Fibroblast of the aortic adventitia (primary cell): ENCODE data around the gene ACTL8. TPM values are rescaled to one million over a fixed set of nuclear protein-coding genes. Genes with fewer than 3 reads are reported as not detected.

Experiments
- DNase-seq: peaks from one replicate; pipeline ENCODE4 v3.0.0-alpha.2; 2010; ENCODE audit warnings: low read depth
- H3K4me3 ChIP-seq: 2 replicates; pipeline ENCODE4 v1.5.1; 2011; ENCODE audit warnings: low read depth, mild to moderate bottlenecking, control low read depth, low read length, moderate library complexity
- total RNA-seq: library from RNA; depleted of rRNA; stranded (reverse); fragments of >200 nt; gene quantifications from 2 replicates; pipeline ENCODE4 v1.2.3, GENCODE V29; 2012; ENCODE audit warnings: low replicate concordance
- TF ChIP-seq, protein P1 (sequence below): IDR thresholded peaks from 2 replicates; pipeline ENCODE4 v1.5.1; 2011; ENCODE audit warnings: mild to moderate bottlenecking, low read length, control low read depth, inconsistent platforms; ENCODE audit not compliant: insufficient read depth

Gene ACTL8, protein sequence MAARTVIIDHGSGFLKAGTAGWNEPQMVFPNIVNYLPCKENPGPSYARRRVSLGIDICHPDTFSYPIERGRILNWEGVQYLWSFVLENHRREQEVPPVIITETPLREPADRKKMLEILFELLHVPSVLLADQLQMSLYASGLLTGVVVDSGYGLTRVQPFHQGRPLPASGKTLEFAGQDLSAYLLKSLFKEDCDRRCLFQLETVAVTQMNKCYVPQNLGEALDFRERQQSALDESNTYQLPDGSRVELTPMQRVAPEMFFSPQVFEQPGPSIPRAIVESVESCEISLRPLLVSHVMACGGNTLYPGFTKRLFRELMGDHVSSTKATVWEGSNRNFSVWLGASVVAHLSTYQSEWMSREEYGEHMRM
- total RNA-seq, result not detected in 2 replicates

DNA sequence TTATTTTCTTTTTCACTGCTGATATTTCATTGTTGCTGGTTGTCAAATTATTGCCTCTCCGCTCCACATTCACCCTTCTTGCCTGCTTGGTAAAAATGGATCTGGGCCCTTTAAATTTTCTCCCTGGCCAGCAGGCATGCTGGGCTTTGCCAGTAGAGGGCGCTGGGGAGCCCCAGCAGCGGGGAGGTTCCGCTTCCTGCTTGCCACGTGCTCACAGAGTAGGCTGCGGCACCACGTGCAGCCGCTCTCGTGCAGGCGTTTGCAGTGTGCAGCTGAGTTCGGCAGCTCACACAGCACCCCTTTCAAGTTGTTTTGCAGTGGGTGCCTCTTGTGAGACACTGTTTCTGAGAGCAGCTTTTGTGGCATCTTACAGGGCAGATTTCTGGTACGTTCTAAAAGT is at the start of gene ACTL8:
Gene ACTL8, plus strand, starts transcription at position 214 of the 400 bp plus-strand sequence. CDS start 67,676 bp downstream, outside the sequence.
- no peak for DNase-seq
- TF ChIP-seq, protein P1, sequence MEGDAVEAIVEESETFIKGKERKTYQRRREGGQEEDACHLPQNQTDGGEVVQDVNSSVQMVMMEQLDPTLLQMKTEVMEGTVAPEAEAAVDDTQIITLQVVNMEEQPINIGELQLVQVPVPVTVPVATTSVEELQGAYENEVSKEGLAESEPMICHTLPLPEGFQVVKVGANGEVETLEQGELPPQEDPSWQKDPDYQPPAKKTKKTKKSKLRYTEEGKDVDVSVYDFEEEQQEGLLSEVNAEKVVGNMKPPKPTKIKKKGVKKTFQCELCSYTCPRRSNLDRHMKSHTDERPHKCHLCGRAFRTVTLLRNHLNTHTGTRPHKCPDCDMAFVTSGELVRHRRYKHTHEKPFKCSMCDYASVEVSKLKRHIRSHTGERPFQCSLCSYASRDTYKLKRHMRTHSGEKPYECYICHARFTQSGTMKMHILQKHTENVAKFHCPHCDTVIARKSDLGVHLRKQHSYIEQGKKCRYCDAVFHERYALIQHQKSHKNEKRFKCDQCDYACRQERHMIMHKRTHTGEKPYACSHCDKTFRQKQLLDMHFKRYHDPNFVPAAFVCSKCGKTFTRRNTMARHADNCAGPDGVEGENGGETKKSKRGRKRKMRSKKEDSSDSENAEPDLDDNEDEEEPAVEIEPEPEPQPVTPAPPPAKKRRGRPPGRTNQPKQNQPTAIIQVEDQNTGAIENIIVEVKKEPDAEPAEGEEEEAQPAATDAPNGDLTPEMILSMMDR, result peak; percentile 27
- H3K4me3 ChIP-seq, result no peak within 1 kb of the TSS

- TF ChIP-seq, protein P1, result no peak
- no peak for DNase-seq
- no peak overlapping the region for H3K4me3 ChIP-seq
Measured at GRCh38 chr1:17706445-17706844, 48.7 kb upstream of the ACTL8 start.

DNA sequence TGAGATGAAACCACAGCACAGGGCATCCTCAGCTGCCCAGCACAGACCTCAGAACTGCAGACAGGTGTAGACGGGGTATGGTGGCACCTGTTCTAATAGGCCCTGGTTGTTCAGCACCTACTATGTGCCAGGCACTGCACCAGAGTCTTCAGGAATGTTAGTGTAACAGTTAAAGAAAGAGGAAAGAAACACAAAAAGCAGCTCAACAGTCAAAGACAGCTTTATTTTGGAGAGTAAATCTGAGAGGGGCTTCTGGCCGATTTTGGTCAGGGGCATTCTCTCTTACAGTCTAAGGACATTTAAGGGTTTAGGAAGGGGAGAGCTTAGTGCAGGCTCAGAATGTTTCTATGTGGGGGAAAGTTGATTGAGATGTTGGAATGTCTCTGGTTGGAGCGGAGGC is 45.2 kb upstream of the ACTL8 start:
- TF ChIP-seq, protein P1, result no peak
- no peak for DNase-seq
- H3K4me3 ChIP-seq, result no peak overlapping the region

- H3K4me3 ChIP-seq, result no peak overlapping the region
- TF ChIP-seq, protein P1, result no peak
- DNase-seq, result no peak
Measured at GRCh38 chr1:17710889-17711576, 44.1 kb upstream of the ACTL8 start.

DNA sequence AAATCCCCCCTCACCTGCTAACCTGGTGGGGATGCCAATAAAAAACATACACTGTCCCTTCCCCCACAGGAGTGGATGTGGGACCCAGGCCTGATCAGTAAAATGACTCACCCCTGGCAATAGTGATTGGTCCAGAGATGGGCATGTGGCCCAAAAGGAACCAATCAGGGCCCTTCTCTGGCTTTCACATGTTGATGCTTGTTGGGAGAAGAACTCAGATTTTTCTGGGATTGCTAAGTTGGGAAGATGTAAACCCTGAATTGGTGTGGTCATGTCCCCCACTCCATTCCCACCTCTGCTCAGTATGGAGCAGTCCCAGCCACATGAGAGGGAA is 43.6 kb upstream of the ACTL8 start:
- no peak for DNase-seq

DNA sequence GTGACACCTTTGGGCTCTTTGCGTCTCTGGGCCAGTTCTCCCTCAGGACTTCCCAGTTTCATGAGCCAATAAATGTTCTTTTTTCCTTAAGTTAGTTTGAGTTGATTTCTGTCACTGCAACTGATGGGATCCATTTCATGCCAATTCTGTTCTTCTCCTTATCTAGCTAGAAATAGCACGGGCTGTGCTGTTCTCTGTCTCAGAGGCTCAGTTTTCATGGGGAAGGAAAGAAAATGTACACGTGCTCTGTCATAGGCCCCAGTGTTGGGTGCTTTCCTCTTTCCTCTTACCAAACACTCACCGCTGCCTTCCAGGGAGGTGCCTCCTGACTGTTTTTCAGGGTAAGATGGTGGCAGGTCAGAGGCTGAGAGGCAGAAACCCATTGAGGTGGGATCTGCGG is 43.2 kb upstream of the ACTL8 start:
- no peak for DNase-seq
- H3K4me3 ChIP-seq, result no peak overlapping the region
- TF ChIP-seq, protein P1, result no peak

More for the DNA sequence above, 43.6 kb upstream of the ACTL8 start:
- H3K4me3 ChIP-seq, result no peak overlapping the region
- TF ChIP-seq, protein P1, result no peak
